HG03045 (cell line): ENCODE data around the gene GAL3ST2.

Source experiments
- ATAC-seq: cut with Tn5 transposase; IDR thresholded peaks from one replicate; pipeline ENCODE4 v1.9.1; 2021; ENCODE audit warnings: mild to moderate bottlenecking, moderate library complexity; ENCODE audit not compliant: unreplicated experiment

Gene GAL3ST2

GRCh38 chr2:241842620-241843211 is 66.1 kb downstream of the GAL3ST2 start:
- no peak for ATAC-seq

GRCh38 chr2:241843321-241844065 is 66.9 kb downstream of the GAL3ST2 start:
- no peak for ATAC-seq

- peak; percentile 75 for ATAC-seq
Observed at GRCh38 chr2:241844066-241844728, 67.6 kb downstream of the GAL3ST2 start.

- ATAC-seq, result no peak
Observed at GRCh38 chr2:241844831-241845578, 68.4 kb downstream of the GAL3ST2 start.

- ATAC-seq, result no peak
Observed at GRCh38 chr2:241846406-241846805, 69.8 kb downstream of the GAL3ST2 start.

- ATAC-seq, result no peak
Observed at GRCh38 chr2:241848761-241849615, 72.4 kb downstream of the GAL3ST2 start.

- no peak for ATAC-seq
Observed at GRCh38 chr2:241849616-241850543, 73.3 kb downstream of the GAL3ST2 start.

- ATAC-seq, result no peak
Observed at GRCh38 chr2:241850544-241851324, 74.1 kb downstream of the GAL3ST2 start.

- ATAC-seq, result no peak
Observed at GRCh38 chr2:241851325-241852115, 74.9 kb downstream of the GAL3ST2 start.

GRCh38 chr2:241852116-241852980 is 75.7 kb downstream of the GAL3ST2 start:
- no peak for ATAC-seq

GRCh38 chr2:241852981-241853631 is 76.5 kb downstream of the GAL3ST2 start:
- no peak for ATAC-seq
